Erythroblast (primary cell): ENCODE data around the gene PTGIS.

ENCODE experiments used
- GATA1 ChIP-seq: IDR thresholded peaks from 2 replicates; pipeline ENCODE4 v1.6.1; 2011; ENCODE audit warnings: low read depth, mild to moderate bottlenecking, control low read depth, low read length, moderate library complexity
- POLR2A ChIP-seq: IDR thresholded peaks from 2 replicates; pipeline ENCODE4 v1.6.1; 2011; ENCODE audit warnings: mild to moderate bottlenecking, low read length

DNA sequence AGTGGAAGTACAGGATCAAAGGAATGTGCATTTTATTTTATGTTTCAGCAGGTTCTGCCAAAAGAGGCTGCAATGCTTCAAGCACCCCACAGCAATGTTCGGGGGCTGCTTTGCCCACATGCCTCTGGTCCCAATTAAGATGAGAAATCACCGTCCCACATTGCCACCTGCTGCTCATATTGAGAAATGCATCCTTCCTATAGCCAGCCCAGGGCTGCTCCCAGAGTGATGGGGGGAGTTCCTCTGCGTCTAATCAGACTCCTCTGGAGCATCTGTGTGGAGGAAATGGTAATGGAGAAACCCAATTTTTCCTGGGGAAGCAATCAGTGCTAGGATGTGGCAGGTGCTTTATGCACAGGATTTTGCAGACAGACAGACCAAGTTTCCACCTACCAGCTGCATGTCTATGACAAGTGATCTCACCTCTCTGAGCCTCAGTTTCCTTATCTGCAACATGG is 33.7 kb downstream of the PTGIS start:
- TF ChIP-seq POLR2A (no peak), GATA1 (no peak)
